ENCODE data around the gene CRP.

- TF ChIP-seq CTCF (IDR thresholded peaks at IDR 0.05) (no peak), POLR2AphosphoS5 (IDR thresholded peaks at IDR 0.05) (no peak)
Measured at GRCh38 chr1:159751031-159751430, 36.6 kb upstream of the CRP start.
